ENCODE data around the gene PLXDC2.

DNA sequence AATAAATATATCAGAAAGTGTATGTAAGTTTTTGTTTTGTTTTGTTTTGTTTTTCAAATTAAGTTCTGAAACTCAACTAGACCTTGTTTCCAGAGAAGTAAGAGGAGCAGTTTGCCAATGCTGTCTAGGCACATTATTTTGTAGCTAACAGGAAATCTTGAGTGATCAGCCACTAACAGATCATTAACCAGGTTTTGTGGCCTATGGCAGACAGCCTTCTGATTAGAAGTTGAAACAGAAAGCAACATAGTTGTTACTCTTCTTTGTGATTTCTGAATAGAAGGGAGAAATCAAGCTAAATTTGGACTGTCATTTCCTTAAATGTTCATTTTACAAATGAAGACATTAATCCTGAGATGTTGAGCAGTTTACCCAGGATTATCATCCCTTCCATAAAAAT is 142.6 kb downstream of the PLXDC2 start:
- TF ChIP-seq POLR2A (IDR thresholded peaks at IDR 0.05; ENCODE audit: low read length) (no peak), GATA1 (IDR thresholded peaks at IDR 0.05; ENCODE audit: low read depth, low read length) (no peak)

All from erythroblast (primary cell).